ENCODE measurements around the gene MCEMP1. TPM values are rescaled to one million over a fixed set of nuclear protein-coding genes. Genes with fewer than 3 reads are reported as not detected.
A peak's percentile ranks its signal among the peaks of the same experiment; 100 is the strongest.

The MCEMP1 gene
- total and polyA plus RNA-seq, 7 experiments from 2014 or later, result 1.2 to 12.3 TPM; not detected in 5

- Histone ChIP-seq H3K4me3 (ENCODE audit: low read length) (no peak overlapping the region), H3K9me3 (ENCODE audit: control insufficient read depth in 2 of 3, low read length in 3 of 3) (no peaks in the 10 kb centered on the region)
- H3K9me3 Mint-ChIP-seq, result no peaks in the 10 kb centered on the region
Observed at GRCh38 chr19:7663706-7664105, 13.2 kb upstream of the MCEMP1 start.

GRCh38 chr19:7665076-7665475 is 11.8 kb upstream of the MCEMP1 start:
- no peaks in the 10 kb centered on the region for H3K36me3 Mint-ChIP-seq
- CTCF ChIA-PET, result interaction anchor here (0.6 kb wide), 1 partner anchor 127 kb away, joined by 5 read pairs; no protein-coding TSS in a partner anchor
- no peak overlapping the region for H3K27ac Mint-ChIP-seq
- POLR2A ChIA-PET, result interaction anchor here (1.1 kb wide), 1 partner anchor 13 kb away, joined by 3 read pairs; no protein-coding TSS in a partner anchor
- peaks cover 6 to 14% (median 8%) of the 10 kb centered on the region in 5 donors for H3K27me3 Mint-ChIP-seq
- DNase-seq (no peak), ATAC-seq (no peak)
- H3K4me1 Mint-ChIP-seq, result peaks cover 0 to 11% (median 2%) of the 10 kb centered on the region in 7 donors
- no peak overlapping the region for H3K4me3 ChIP-seq (ENCODE audit: low read length)
- H3K36me3 ChIP-seq (ENCODE audit: control insufficient read depth in 2 of 3, insufficient read depth in 3 of 3, low read length in 3 of 3), result no peaks in the 10 kb centered on the region
- intact Hi-C loops (cut with micrococcal nuclease), result no loop called here
- no peaks in the 10 kb centered on the region for H3K27me3 ChIP-seq (ENCODE audit: control insufficient read depth in 2 of 2, insufficient read depth in 2 of 2, low read length in 2 of 2)
- H3K27ac ChIP-seq (ENCODE audit: low read depth, low read length), result no peak overlapping the region
- H3K9me3 Mint-ChIP-seq, result no peaks in the 10 kb centered on the region
- no peaks in the 10 kb centered on the region for H3K9me3 ChIP-seq (ENCODE audit: control insufficient read depth in 2 of 3, low read length in 3 of 3)
- no peak overlapping the region for H3K4me3 Mint-ChIP-seq
- H3K4me1 ChIP-seq (ENCODE audit: control insufficient read depth in 2 of 2, insufficient read depth in 2 of 2, low read length in 2 of 2), result no peaks in the 10 kb centered on the region

More at GRCh38 chr19:7663706-7664105, 13.2 kb upstream of the MCEMP1 start:
- no peaks in the 10 kb centered on the region for H3K36me3 ChIP-seq (ENCODE audit: control insufficient read depth in 2 of 3, insufficient read depth in 3 of 3, low read length in 3 of 3)
- Mint-ChIP-seq H3K4me3 (no peak overlapping the region), H3K4me1 (peaks cover 0 to 6% (median 0%) of the 10 kb centered on the region in 7 donors), H3K36me3 (no peaks in the 10 kb centered on the region), H3K27me3 (peaks cover 0 to 6% (median 2%) of the 10 kb centered on the region in 5 donors), H3K27ac (no peak overlapping the region)
- DNase-seq (no peak), ATAC-seq (no peak)
- intact Hi-C loops (cut with micrococcal nuclease), result no loop called here
- ChIA-PET POLR2A (no interaction called here), CTCF (no interaction called here)
- no peak overlapping the region for H3K27ac ChIP-seq (ENCODE audit: low read depth, low read length)
- H3K4me1 ChIP-seq (ENCODE audit: control insufficient read depth in 2 of 2, insufficient read depth in 2 of 2, low read length in 2 of 2), result no peaks in the 10 kb centered on the region
- no peaks in the 10 kb centered on the region for H3K27me3 ChIP-seq (ENCODE audit: control insufficient read depth in 2 of 2, insufficient read depth in 2 of 2, low read length in 2 of 2)

GRCh38 chr19:7668842-7669241 is 8.0 kb upstream of the MCEMP1 start, which contains the start of gene RETN:
TSS of gene RETN (plus strand) at chr19:7669049. CDS start at chr19:7669327, 278 bp downstream.
- H3K36me3 Mint-ChIP-seq, result no peaks in the 10 kb centered on the region
- H3K4me3 Mint-ChIP-seq, result peak within 1 kb of the TSS in 7 of 10 donors; percentile 1 to 76 (median 42)
- no peak within 1 kb of the TSS for H3K27ac ChIP-seq (ENCODE audit: low read depth, low read length)
- H3K36me3 ChIP-seq (ENCODE audit: control insufficient read depth in 2 of 3, insufficient read depth in 3 of 3, low read length in 3 of 3), result no peaks in the 10 kb centered on the region
- no peaks in the 10 kb centered on the region for H3K9me3 Mint-ChIP-seq
- ChIA-PET CTCF (no interaction called here), POLR2A (no interaction called here)
- no peak for DNase-seq
- H3K4me1 Mint-ChIP-seq, result peaks cover 5 to 13% (median 9%) of the 10 kb centered on the region in 7 donors
- intact Hi-C loops (cut with micrococcal nuclease), result no loop called here
- H3K4me1 ChIP-seq (ENCODE audit: control insufficient read depth in 2 of 2, insufficient read depth in 2 of 2, low read length in 2 of 2), result no peaks in the 10 kb centered on the region
- H3K9me3 ChIP-seq (ENCODE audit: control insufficient read depth in 2 of 3, low read length in 3 of 3), result no peaks in the 10 kb centered on the region
- no peak for ATAC-seq
- no peaks in the 10 kb centered on the region for H3K27me3 ChIP-seq (ENCODE audit: control insufficient read depth in 2 of 2, insufficient read depth in 2 of 2, low read length in 2 of 2)
- peaks cover 17 to 37% (median 21%) of the 10 kb centered on the region in 5 donors for H3K27me3 Mint-ChIP-seq
- no peak within 1 kb of the TSS for H3K4me3 ChIP-seq (ENCODE audit: low read length)
- no peak within 1 kb of the TSS for H3K27ac Mint-ChIP-seq

GRCh38 chr19:7669641-7670040 is 7.2 kb upstream of the MCEMP1 start:
- H3K27me3 Mint-ChIP-seq, result peaks cover 17 to 39% (median 24%) of the 10 kb centered on the region in 5 donors
- H3K4me1 Mint-ChIP-seq, result peaks cover 10 to 19% (median 13%) of the 10 kb centered on the region in 7 donors
- no peak overlapping the region for H3K4me3 ChIP-seq (ENCODE audit: low read length)
- no peaks in the 10 kb centered on the region for H3K36me3 ChIP-seq (ENCODE audit: control insufficient read depth in 2 of 3, insufficient read depth in 3 of 3, low read length in 3 of 3)
- H3K27ac ChIP-seq (ENCODE audit: low read depth, low read length), result no peak overlapping the region
- intact Hi-C loops (cut with micrococcal nuclease), result no loop called here
- CTCF ChIA-PET, result no interaction called here
- H3K9me3 ChIP-seq (ENCODE audit: control insufficient read depth in 2 of 3, low read length in 3 of 3), result no peaks in the 10 kb centered on the region
- ATAC-seq, result no peak
- POLR2A ChIA-PET, result no interaction called here
- no peaks in the 10 kb centered on the region for H3K9me3 Mint-ChIP-seq
- no peaks in the 10 kb centered on the region for H3K36me3 Mint-ChIP-seq
- no peak overlapping the region for H3K27ac Mint-ChIP-seq
- H3K27me3 ChIP-seq (ENCODE audit: control insufficient read depth in 2 of 2, insufficient read depth in 2 of 2, low read length in 2 of 2), result no peaks in the 10 kb centered on the region
- no peak for DNase-seq
- H3K4me1 ChIP-seq (ENCODE audit: control insufficient read depth in 2 of 2, insufficient read depth in 2 of 2, low read length in 2 of 2), result no peaks in the 10 kb centered on the region
- peak overlapping the region in 5 of 10 donors; percentile 7 to 76 (median 54) for H3K4me3 Mint-ChIP-seq

GRCh38 chr19:7670150-7670783 is 6.6 kb upstream of the MCEMP1 start:
- no peaks in the 10 kb centered on the region for H3K9me3 Mint-ChIP-seq
- H3K4me3 Mint-ChIP-seq, result peak overlapping the region; percentile 63 to 85 (median 75)
- Histone ChIP-seq H3K4me3 (ENCODE audit: low read length) (peak overlapping the region; percentile 17), H3K9me3 (ENCODE audit: control insufficient read depth in 2 of 3, low read length in 3 of 3) (no peaks in the 10 kb centered on the region), H3K27me3 (ENCODE audit: control insufficient read depth in 2 of 2, insufficient read depth in 2 of 2, low read length in 2 of 2) (no peaks in the 10 kb centered on the region), H3K4me1 (ENCODE audit: control insufficient read depth in 2 of 2, insufficient read depth in 2 of 2, low read length in 2 of 2) (no peaks in the 10 kb centered on the region), H3K27ac (ENCODE audit: low read depth, low read length) (no peak overlapping the region), H3K36me3 (ENCODE audit: control insufficient read depth in 2 of 3, insufficient read depth in 3 of 3, low read length in 3 of 3) (no peaks in the 10 kb centered on the region)
- ATAC-seq (peak; percentile 65), DNase-seq (peak in 1 of 9 donors; percentile 31)
- peak overlapping the region in 3 of 9 donors; percentile 43 to 77 (median 54) for H3K27ac Mint-ChIP-seq
- H3K27me3 Mint-ChIP-seq, result peaks cover 17 to 41% (median 24%) of the 10 kb centered on the region in 5 donors
- no peaks in the 10 kb centered on the region for H3K36me3 Mint-ChIP-seq
- ChIA-PET POLR2A (interaction anchor here (0.6 kb wide), 1 partner anchor 35 kb away, joined by 3 read pairs; no protein-coding TSS in a partner anchor), CTCF (interaction anchor here (1.5 kb wide), 1 partner anchor 11 kb away, joined by 6 read pairs; the partner anchor contains the start of gene TRAPPC5)
- intact Hi-C loops (cut with micrococcal nuclease), result no loop called here
- peaks cover 11 to 19% (median 13%) of the 10 kb centered on the region in 7 donors for H3K4me1 Mint-ChIP-seq

- Mint-ChIP-seq H3K9me3 (no peaks in the 10 kb centered on the region), H3K27me3 (peaks cover 17 to 43% (median 27%) of the 10 kb centered on the region in 5 donors), H3K27ac (no peak overlapping the region), H3K4me1 (peaks cover 13 to 21% (median 14%) of the 10 kb centered on the region in 7 donors), H3K4me3 (peak overlapping the region; percentile 63 to 85 (median 75)), H3K36me3 (no peaks in the 10 kb centered on the region)
- no peak overlapping the region for H3K4me3 ChIP-seq (ENCODE audit: low read length)
- H3K36me3 ChIP-seq (ENCODE audit: control insufficient read depth in 2 of 3, insufficient read depth in 3 of 3, low read length in 3 of 3), result no peaks in the 10 kb centered on the region
- ChIA-PET CTCF (interaction anchor here (1.5 kb wide), 1 partner anchor 10 kb away, joined by 6 read pairs; the partner anchor contains the start of gene TRAPPC5), POLR2A (interaction anchor here (0.5 kb wide), 1 partner anchor 147 kb away, joined by 3 read pairs; no protein-coding TSS in a partner anchor)
- H3K27ac ChIP-seq (ENCODE audit: low read depth, low read length), result no peak overlapping the region
- DNase-seq (no peak), ATAC-seq (no peak)
- H3K9me3 ChIP-seq (ENCODE audit: control insufficient read depth in 2 of 3, low read length in 3 of 3), result no peaks in the 10 kb centered on the region
- no peaks in the 10 kb centered on the region for H3K4me1 ChIP-seq (ENCODE audit: control insufficient read depth in 2 of 2, insufficient read depth in 2 of 2, low read length in 2 of 2)
- H3K27me3 ChIP-seq (ENCODE audit: control insufficient read depth in 2 of 2, insufficient read depth in 2 of 2, low read length in 2 of 2), result peaks cover 0 to under 1% of the 10 kb centered on the region in 2 donors
- intact Hi-C loops (cut with micrococcal nuclease), result no loop called here
Observed at GRCh38 chr19:7670790-7671189, 6.1 kb upstream of the MCEMP1 start.
